Hematopoietic multipotent progenitor cell treated with erythropoietin and hydrocortisone succinate and interleukin-3 and kit ligand, for 6 days (in vitro differentiated cells): Measurements from ENCODE around the gene IGFN1.
"Not testable (repeated sequence)": the region's sequence is repeated elsewhere in the genome, so short reads cannot be mapped to it uniquely, and the experiment has no call there.

Source experiments
- DNase-seq: peaks from one replicate; pipeline ENCODE4 v3.0.0-alpha.2; 2015

The IGFN1 gene

GRCh38 chr1:201251851-201252430, 61.3 kb downstream of the IGFN1 start:
- DNase-seq: no peak

- DNase-seq: no peak
Observed at GRCh38 chr1:201252944-201253371, 62.3 kb downstream of the IGFN1 start.

- DNase-seq: no peak
Observed at GRCh38 chr1:201253411-201253810, 62.8 kb downstream of the IGFN1 start.

GRCh38 chr1:201253906-201254624, 63.4 kb downstream of the IGFN1 start:
- no peak for DNase-seq

- DNase-seq: peak; percentile 45
Observed at GRCh38 chr1:201254625-201255478, 64.2 kb downstream of the IGFN1 start.

GRCh38 chr1:201255479-201256362, 65.1 kb downstream of the IGFN1 start:
- no peak for DNase-seq

- not testable (repeated sequence) for DNase-seq
Observed at GRCh38 chr1:201258132-201258531, 67.5 kb downstream of the IGFN1 start.

- no peak for DNase-seq
Observed at GRCh38 chr1:201258763-201259230, 68.2 kb downstream of the IGFN1 start.

- no peak for DNase-seq
Observed at GRCh38 chr1:201259476-201260235, 69.0 kb downstream of the IGFN1 start.

GRCh38 chr1:201260236-201260590, 69.6 kb downstream of the IGFN1 start:
- no peak for DNase-seq

GRCh38 chr1:201260648-201261311, 70.2 kb downstream of the IGFN1 start:
- DNase-seq: no peak

- DNase-seq: no peak
Observed at GRCh38 chr1:201261771-201262547, 71.3 kb downstream of the IGFN1 start.

- DNase-seq: no peak
Observed at GRCh38 chr1:201262963-201263608, 72.5 kb downstream of the IGFN1 start.

GRCh38 chr1:201264072-201264471, 73.4 kb downstream of the IGFN1 start:
- DNase-seq: no peak

GRCh38 chr1:201264554-201264953, 73.9 kb downstream of the IGFN1 start:
- DNase-seq: no peak

- DNase-seq: no peak
Observed at GRCh38 chr1:201265756-201266155, 75.1 kb downstream of the IGFN1 start.

GRCh38 chr1:201266276-201266675, 75.7 kb downstream of the IGFN1 start:
- no peak for DNase-seq

- DNase-seq: no peak
Observed at GRCh38 chr1:201266774-201267173, 76.2 kb downstream of the IGFN1 start.

GRCh38 chr1:201267481-201268229, 77.0 kb downstream of the IGFN1 start:
- DNase-seq: no peak
